Measurements from ENCODE around the gene KIAA0232. TPM values are rescaled to one million over a fixed set of nuclear protein-coding genes. Genes with fewer than 3 reads are reported as not detected.

The KIAA0232 gene
- total and polyA plus RNA-seq, 2 experiments from 2014 or later: 11.3 to 34.3 TPM

DNA sequence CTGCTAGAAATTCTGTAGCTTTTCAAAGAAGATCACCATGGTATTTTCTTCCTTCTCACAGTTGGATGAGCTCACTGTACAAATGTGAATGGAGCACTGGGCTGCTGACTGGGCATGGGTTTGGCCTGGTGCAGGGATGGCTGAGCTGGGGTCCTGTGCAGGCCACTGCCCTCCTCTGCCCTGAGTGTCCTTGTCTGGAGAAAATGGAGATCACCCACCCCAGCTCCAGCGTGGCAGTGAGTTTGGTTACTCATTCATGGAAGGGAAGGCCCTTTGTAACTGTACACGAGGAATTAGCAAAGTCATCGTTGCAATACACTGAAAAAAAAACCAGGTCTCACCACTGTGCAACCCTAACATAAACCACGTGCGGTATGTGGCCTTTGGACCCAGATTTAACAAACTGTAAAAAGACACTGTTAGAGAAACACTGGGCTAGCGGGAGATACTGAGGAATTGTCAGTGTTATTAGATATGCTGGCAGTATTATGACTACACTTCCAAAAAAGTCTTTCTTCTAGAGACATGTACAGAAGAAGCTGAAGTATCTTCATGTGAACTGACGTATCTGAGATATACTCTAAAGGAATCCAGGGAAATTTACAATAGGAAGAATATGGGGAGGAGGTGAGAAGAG lies 111.0 kb downstream of the KIAA0232 start:
- Histone ChIP-seq H3K79me2 (no peaks in the 10 kb centered on the region), H3K27ac (peak overlapping the region; percentile 78), H3K4me1 (ENCODE audit: insufficient read depth) (peaks cover 28% of the 10 kb centered on the region), H2AFZ (no peak overlapping the region), H3K27me3 (no peaks in the 10 kb centered on the region), H3K4me2 (no peak overlapping the region), H3K4me3 (no peak overlapping the region), H3K9me3 (ENCODE audit: low read depth) (no peaks in the 10 kb centered on the region), H4K20me1 (ENCODE audit: insufficient read depth, poor library complexity, severe bottlenecking) (no peaks in the 10 kb centered on the region), H3K36me3 (replicated peaks; ENCODE audit: insufficient read depth, low read depth) (no peaks in the 10 kb centered on the region), H3K9me2 (replicated peaks; ENCODE audit: insufficient read depth) (no peaks in the 10 kb centered on the region)
- no peak for TF ChIP-seq EZH2 (IDR thresholded peaks at IDR 0.05; ENCODE audit: borderline replicate concordance)
- TF ChIP-seq, protein P1, sequence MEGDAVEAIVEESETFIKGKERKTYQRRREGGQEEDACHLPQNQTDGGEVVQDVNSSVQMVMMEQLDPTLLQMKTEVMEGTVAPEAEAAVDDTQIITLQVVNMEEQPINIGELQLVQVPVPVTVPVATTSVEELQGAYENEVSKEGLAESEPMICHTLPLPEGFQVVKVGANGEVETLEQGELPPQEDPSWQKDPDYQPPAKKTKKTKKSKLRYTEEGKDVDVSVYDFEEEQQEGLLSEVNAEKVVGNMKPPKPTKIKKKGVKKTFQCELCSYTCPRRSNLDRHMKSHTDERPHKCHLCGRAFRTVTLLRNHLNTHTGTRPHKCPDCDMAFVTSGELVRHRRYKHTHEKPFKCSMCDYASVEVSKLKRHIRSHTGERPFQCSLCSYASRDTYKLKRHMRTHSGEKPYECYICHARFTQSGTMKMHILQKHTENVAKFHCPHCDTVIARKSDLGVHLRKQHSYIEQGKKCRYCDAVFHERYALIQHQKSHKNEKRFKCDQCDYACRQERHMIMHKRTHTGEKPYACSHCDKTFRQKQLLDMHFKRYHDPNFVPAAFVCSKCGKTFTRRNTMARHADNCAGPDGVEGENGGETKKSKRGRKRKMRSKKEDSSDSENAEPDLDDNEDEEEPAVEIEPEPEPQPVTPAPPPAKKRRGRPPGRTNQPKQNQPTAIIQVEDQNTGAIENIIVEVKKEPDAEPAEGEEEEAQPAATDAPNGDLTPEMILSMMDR (IDR thresholded peaks at IDR 0.05; ENCODE audit: poor library complexity): no peak
- TF ChIP-seq EZH2phosphoT487 (IDR thresholded peaks at IDR 0.05; ENCODE audit: low read depth, severe bottlenecking, unreplicated experiment): no peak
- DNase-seq (ENCODE audit: low spot score): peak; percentile 82
- WGBS (ENCODE audit: low lambda C conversion rate, missing lambda C conversion rate): 26% methylated on average over 7 of the region's 7 CpGs

DNA sequence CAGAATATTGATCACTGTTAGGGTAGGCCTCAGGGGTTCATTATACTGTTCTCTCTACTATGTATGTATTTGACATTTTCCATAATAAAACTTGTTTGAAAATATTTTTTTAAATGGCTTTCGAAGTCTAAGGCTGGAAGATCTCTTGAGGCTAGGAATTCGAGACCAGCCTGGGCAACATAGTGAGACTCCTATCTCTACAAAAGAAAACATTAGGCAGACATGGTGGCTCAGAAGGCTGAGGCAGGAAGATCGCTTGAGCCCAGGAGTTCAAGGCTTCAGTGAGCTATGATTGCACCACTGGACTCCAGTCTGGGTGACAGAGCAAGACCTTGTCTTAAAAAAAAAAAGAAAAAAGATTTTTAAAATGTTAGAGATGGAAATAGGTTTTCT lies 111.6 kb downstream of the KIAA0232 start:
- TF ChIP-seq EZH2phosphoT487 (IDR thresholded peaks at IDR 0.05; ENCODE audit: low read depth, severe bottlenecking, unreplicated experiment): no peak
- TF ChIP-seq EZH2 (IDR thresholded peaks at IDR 0.05; ENCODE audit: borderline replicate concordance): no peak
- TF ChIP-seq, protein P1 (IDR thresholded peaks at IDR 0.05; ENCODE audit: poor library complexity): no peak
- Histone ChIP-seq H3K9me3 (ENCODE audit: low read depth) (no peaks in the 10 kb centered on the region), H3K9me2 (replicated peaks; ENCODE audit: insufficient read depth) (no peaks in the 10 kb centered on the region), H3K4me2 (no peak overlapping the region), H3K4me1 (ENCODE audit: insufficient read depth) (peaks cover 28% of the 10 kb centered on the region), H3K27ac (peak overlapping the region; percentile 73), H3K79me2 (no peaks in the 10 kb centered on the region), H3K36me3 (replicated peaks; ENCODE audit: insufficient read depth, low read depth) (no peaks in the 10 kb centered on the region), H2AFZ (no peak overlapping the region), H3K4me3 (no peak overlapping the region), H3K27me3 (no peaks in the 10 kb centered on the region), H4K20me1 (ENCODE audit: insufficient read depth, poor library complexity, severe bottlenecking) (no peaks in the 10 kb centered on the region)
- no peak for DNase-seq (ENCODE audit: low spot score)
- 82% methylated on average over 3 of the region's 3 CpGs for WGBS (ENCODE audit: low lambda C conversion rate, missing lambda C conversion rate)

- DNase-seq (ENCODE audit: low spot score): no peak
- Histone ChIP-seq H3K27ac (peak overlapping the region; percentile 73), H3K36me3 (replicated peaks; ENCODE audit: insufficient read depth, low read depth) (no peaks in the 10 kb centered on the region), H2AFZ (no peak overlapping the region), H3K27me3 (no peaks in the 10 kb centered on the region), H3K9me2 (replicated peaks; ENCODE audit: insufficient read depth) (no peaks in the 10 kb centered on the region), H3K4me1 (ENCODE audit: insufficient read depth) (peaks cover 28% of the 10 kb centered on the region), H3K4me2 (no peak overlapping the region), H3K79me2 (no peaks in the 10 kb centered on the region), H3K9me3 (ENCODE audit: low read depth) (no peaks in the 10 kb centered on the region), H3K4me3 (no peak overlapping the region), H4K20me1 (ENCODE audit: insufficient read depth, poor library complexity, severe bottlenecking) (no peaks in the 10 kb centered on the region)
- TF ChIP-seq EZH2phosphoT487 (IDR thresholded peaks at IDR 0.05; ENCODE audit: low read depth, severe bottlenecking, unreplicated experiment) (no peak), EZH2 (IDR thresholded peaks at IDR 0.05; ENCODE audit: borderline replicate concordance) (no peak)
- TF ChIP-seq, protein P1 (IDR thresholded peaks at IDR 0.05; ENCODE audit: poor library complexity): no peak
- WGBS (ENCODE audit: low lambda C conversion rate, missing lambda C conversion rate): 92% methylated on average over 29 of the region's 29 CpGs
Measured at GRCh38 chr4:6894528-6895498, 112.3 kb downstream of the KIAA0232 start.
